H9 (cell line): ENCODE data around the gene TRIM67. TPM values are rescaled to one million over a fixed set of nuclear protein-coding genes. Genes with fewer than 3 reads are reported as not detected.

Experiments
- DNase-seq: peaks from one replicate; pipeline ENCODE4 v3.0.0-alpha.2; 2017
- H2AFZ ChIP-seq: one replicate; pipeline ENCODE4 v1.6.1; 2013; ENCODE audit warnings: mild to moderate bottlenecking, low read length, control low read depth, moderate library complexity
- H2AK5ac ChIP-seq: 2 replicates; pipeline ENCODE4 v1.6.1; 2013; ENCODE audit warnings: low read length, control low read depth, mixed read lengths; ENCODE audit not compliant: insufficient read length
- H2BK120ac ChIP-seq: one replicate; pipeline ENCODE4 v1.6.1; 2013; ENCODE audit warnings: low read depth, mild to moderate bottlenecking, low read length, control low read depth, inconsistent platforms; ENCODE audit not compliant: poor library complexity, severe bottlenecking
- H2BK12ac ChIP-seq: 2 replicates; pipeline ENCODE4 v1.6.1; 2013; ENCODE audit warnings: low read length, control low read depth, mixed read lengths, low read depth; ENCODE audit not compliant: insufficient read length
- H2BK15ac ChIP-seq: 2 replicates; pipeline ENCODE4 v1.6.1; 2013; ENCODE audit warnings: low read depth, low read length, control low read depth
- H2BK20ac ChIP-seq: one replicate; pipeline ENCODE4 v1.6.1; 2013; ENCODE audit warnings: low read depth, mild to moderate bottlenecking, low read length, control low read depth, inconsistent platforms; ENCODE audit not compliant: poor library complexity, severe bottlenecking
- H2BK5ac ChIP-seq: 2 replicates; pipeline ENCODE4 v1.6.1; 2013; ENCODE audit warnings: low read length, control low read depth, mixed read lengths; ENCODE audit not compliant: insufficient read length
- H3K14ac ChIP-seq: 2 replicates; pipeline ENCODE4 v1.6.1; 2013; ENCODE audit warnings: low read length, control low read depth; ENCODE audit not compliant: insufficient read depth
- H3K18ac ChIP-seq: 2 replicates; pipeline ENCODE4 v1.6.1; 2013; ENCODE audit warnings: low read depth, mild to moderate bottlenecking, mixed read lengths, low read length, control low read depth; ENCODE audit not compliant: insufficient read length
- H3K23ac ChIP-seq: 2 replicates; pipeline ENCODE4 v1.6.1; 2013; ENCODE audit warnings: low read length, control low read depth, mixed read lengths, low read depth; ENCODE audit not compliant: insufficient read length
- H3K23me2 ChIP-seq: 2 replicates; pipeline ENCODE4 v1.6.1; 2013; ENCODE audit warnings: low read depth, mild to moderate bottlenecking, mixed read lengths, low read length, control low read depth; ENCODE audit not compliant: insufficient read length, poor library complexity, severe bottlenecking
- H3K27ac ChIP-seq: 2 replicates; pipeline ENCODE4 v1.5.1; 2013; ENCODE audit warnings: low read length, control low read depth, mixed read lengths, low read depth; ENCODE audit not compliant: insufficient read length
- H3K27me3 ChIP-seq: 2 replicates; pipeline ENCODE4 v1.6.1; 2013; ENCODE audit warnings: low read length, control low read depth, inconsistent platforms; ENCODE audit not compliant: insufficient read depth
- H3K4ac ChIP-seq: 2 replicates; pipeline ENCODE4 v1.6.1; 2013; ENCODE audit warnings: low read depth, mild to moderate bottlenecking, control low read depth, inconsistent platforms, low read length, moderate library complexity
- H3K4me1 ChIP-seq: 2 replicates; pipeline ENCODE4 v1.6.1; 2013; ENCODE audit warnings: low read length, control low read depth, inconsistent platforms; ENCODE audit not compliant: insufficient read depth
- H3K4me2 ChIP-seq: 2 replicates; pipeline ENCODE4 v1.6.1; 2013; ENCODE audit warnings: low read length, control low read depth, mixed read lengths; ENCODE audit not compliant: insufficient read length, insufficient read depth
- H3K56ac ChIP-seq: 2 replicates; pipeline ENCODE4 v1.6.1; 2013; ENCODE audit warnings: low read depth, mild to moderate bottlenecking, mixed read lengths, low read length, control low read depth; ENCODE audit not compliant: insufficient read length
- H3K79me1 ChIP-seq: 2 replicates; pipeline ENCODE4 v1.6.1; 2013; ENCODE audit warnings: low read depth, mild to moderate bottlenecking, moderate library complexity, low read length, control low read depth, inconsistent platforms; ENCODE audit not compliant: insufficient read depth, poor library complexity, severe bottlenecking
- H3K79me2 ChIP-seq: 2 replicates; pipeline ENCODE4 v1.6.1; 2013; ENCODE audit warnings: low read length, control low read depth, inconsistent platforms; ENCODE audit not compliant: insufficient read depth
- H3K9ac ChIP-seq: 2 replicates; pipeline ENCODE4 v1.6.1; 2013; ENCODE audit warnings: low read length, control low read depth, mixed read lengths; ENCODE audit not compliant: insufficient read length; ENCODE audit errors: extremely low read depth
- H3K9me3 ChIP-seq: one replicate; pipeline ENCODE4 v1.6.1; 2013; ENCODE audit warnings: low read depth, low read length, inconsistent platforms; ENCODE audit not compliant: control insufficient read depth
- H3T11ph ChIP-seq: one replicate; pipeline ENCODE4 v1.6.1; 2013; ENCODE audit warnings: mild to moderate bottlenecking, low read length, control low read depth, inconsistent platforms
- H4K20me1 ChIP-seq: one replicate; pipeline ENCODE4 v1.6.1; 2013; ENCODE audit not compliant: control insufficient read depth, insufficient read length, insufficient read depth
- H4K5ac ChIP-seq: 2 replicates; pipeline ENCODE4 v1.6.1; 2013; ENCODE audit warnings: low read depth, mild to moderate bottlenecking, mixed read lengths, low read length, control low read depth; ENCODE audit not compliant: insufficient read length
- H4K8ac ChIP-seq: replicated peaks from 2 replicates; pipeline ENCODE4 v1.6.1; 2013; ENCODE audit warnings: low read length, control low read depth, mixed read lengths, low read depth; ENCODE audit not compliant: insufficient read length
- H4K91ac ChIP-seq: 2 replicates; pipeline ENCODE4 v1.6.1; 2013; ENCODE audit warnings: low read depth, mild to moderate bottlenecking, moderate library complexity, mixed read lengths, low read length, control low read depth; ENCODE audit not compliant: insufficient read length
- H3K27ac Mint-ChIP-seq, 3 experiments: 2 replicates in 2 of 3; 3 replicates in 1 of 3; pipeline ENCODE4 v1.8.0; 2020 to 2021; ENCODE audit warnings: mixed read lengths in 3 of 3, mild to moderate bottlenecking in 1 of 3, moderate library complexity in 1 of 3
- H3K27me3 Mint-ChIP-seq: 2 replicates; pipeline ENCODE4 v1.8.0; 2021; ENCODE audit warnings: low read depth, mild to moderate bottlenecking, moderate library complexity, mixed read lengths
- H3K36me3 Mint-ChIP-seq, 3 experiments: 2 replicates in 2 of 3; 3 replicates in 1 of 3; pipeline ENCODE4 v1.8.0; 2020 to 2021; ENCODE audit warnings: low read depth in 3 of 3, mixed read lengths in 3 of 3; ENCODE audit not compliant: insufficient read depth in 1 of 3
- H3K4me1 Mint-ChIP-seq, 2 experiments: 2 replicates each; pipeline ENCODE4 v1.8.0; 2020; ENCODE audit warnings: mixed read lengths in 2 of 2
- H3K4me3 Mint-ChIP-seq, 2 experiments: 2 replicates in 1 of 2; 3 replicates in 1 of 2; pipeline ENCODE4 v1.8.0; 2020 to 2021; ENCODE audit warnings: mild to moderate bottlenecking in 2 of 2, mixed read lengths in 2 of 2, moderate library complexity in 1 of 2
- H3K9me3 Mint-ChIP-seq, 2 experiments: 2 replicates in 1 of 2; 3 replicates in 1 of 2; pipeline ENCODE4 v1.8.0; 2020; ENCODE audit warnings: mild to moderate bottlenecking in 2 of 2, mixed read lengths in 2 of 2, moderate library complexity in 1 of 2
- CTCF ChIP-seq: fragments of 200-600 bp; sonication (generic); conservative IDR thresholded peaks from 3 replicates; pipeline ENCODE4 v1.8.0; 2021; ENCODE audit warnings: antibody characterized with exemption, mild to moderate bottlenecking
- WGBS: extraction: QIAGEN DNeasy Blood & Tissue Kit; methylation state at CpG from one replicate; pipeline ENCODE4 v1.1.7; 2013; ENCODE audit warnings: missing lambda C conversion rate, low lambda C conversion rate, mixed read lengths; ENCODE audit not compliant: insufficient read length; ENCODE audit errors: extremely low coverage; 5-methylcytosine and 5-hydroxymethylcytosine counted together
- total RNA-seq: library from RNA; stranded (reverse); gene quantifications from 2 replicates; pipeline ENCODE4 v1.2.1, GENCODE V29; 2021

Gene TRIM67
- total RNA-seq, 1 experiment from 2014 or later: not detected

GRCh38 chr1:231153726-231154125 is 8.1 kb upstream of the TRIM67 start:
- Histone ChIP-seq H3K79me2 (no peaks in the 10 kb centered on the region), H3K23me2 (no peaks in the 10 kb centered on the region), H3K27me3 (no peaks in the 10 kb centered on the region), H3K14ac (no peak overlapping the region), H3T11ph (no peak overlapping the region), H3K27ac (no peak overlapping the region), H4K20me1 (no peaks in the 10 kb centered on the region), H2AK5ac (no peak overlapping the region), H3K56ac (no peak overlapping the region), H2BK5ac (no peak overlapping the region), H2BK15ac (no peak overlapping the region), H2BK12ac (no peak overlapping the region), H3K4me1 (no peaks in the 10 kb centered on the region), H4K5ac (no peak overlapping the region), H2AFZ (no peak overlapping the region), H3K23ac (no peak overlapping the region), H3K9ac (no peak overlapping the region), H3K4me2 (no peak overlapping the region), H2BK20ac (no peak overlapping the region), H4K91ac (no peak overlapping the region), H3K9me3 (peaks cover 5% of the 10 kb centered on the region), H3K4ac (no peak overlapping the region), H4K8ac (no peak overlapping the region), H3K79me1 (no peaks in the 10 kb centered on the region), H3K18ac (no peak overlapping the region), H2BK120ac (no peak overlapping the region)
- Mint-ChIP-seq H3K27me3 (peaks cover 81% of the 10 kb centered on the region), H3K4me3 (no peak overlapping the region), H3K27ac (no peak overlapping the region), H3K9me3 (peaks cover 23 to 30% of the 10 kb centered on the region in 2 experiments), H3K36me3 (peaks cover 0 to 24% (median 10%) of the 10 kb centered on the region in 3 experiments; a peak in 5 of 7 replicates), H3K4me1 (peaks cover 0 to 6% of the 10 kb centered on the region in 2 experiments; a peak in 2 of 4 replicates)
- no CpG with 5 or more reads among the region's 2 CpGs for WGBS
- no peak for TF ChIP-seq CTCF
- DNase-seq: no peak
